Thyroid gland (tissue), 4 donors: Measurements from ENCODE around the gene TOX3.

Experiments used
- CTCF ChIP-seq, 6 experiments: fragments of 200-600 bp in 3 of 6; fragments of 450-650 bp in 3 of 6; sonication (generic) in 3 of 6; IDR thresholded peaks; one replicate each; pipeline ENCODE4 v1.5.1; 2016 to 2019; ENCODE audit warnings: antibody characterized with exemption in 6 of 6, mild to moderate bottlenecking in 2 of 6, inconsistent platforms in 1 of 6, moderate library complexity in 1 of 6
- POLR2A ChIP-seq, 2 donors: fragments of 450-650 bp; IDR thresholded peaks; one replicate each; pipeline ENCODE4 v1.6.1; 2017; ENCODE audit warnings: antibody characterized with exemption in 2 of 2, mild to moderate bottlenecking in 2 of 2, moderate library complexity in 1 of 2

- no peak for TF ChIP-seq POLR2A (IDR thresholded peaks at IDR 0.05)
- TF ChIP-seq CTCF (IDR thresholded peaks at IDR 0.05) = no peak
These were observed 91.2 kb downstream of the TOX3 start for GRCh38 chr16:52455549-52456277.
